Tibial nerve (tissue), 4 donors: ENCODE data around the gene SIX6.

Experiments used
- CTCF ChIP-seq, 5 experiments: fragments of 200-600 bp in 3 of 5; fragments of 450-650 bp in 2 of 5; sonication (generic) in 3 of 5; IDR thresholded peaks; one replicate each; pipeline ENCODE4 v1.5.1; 2016 to 2019; ENCODE audit warnings: antibody characterized with exemption in 5 of 5, mild to moderate bottlenecking in 3 of 5, moderate library complexity in 2 of 5
- EP300 ChIP-seq, 2 donors: sonication (generic); formaldehyde crosslinking; IDR thresholded peaks; one replicate each; pipeline ENCODE4 v1.6.1; 2017; ENCODE audit warnings: antibody characterized with exemption in 2 of 2, mild to moderate bottlenecking in 1 of 2
- POLR2A ChIP-seq, 2 donors: fragments of 450-650 bp; IDR thresholded peaks; one replicate each; pipeline ENCODE4 v1.6.1; 2017; ENCODE audit warnings: antibody characterized with exemption in 2 of 2, mild to moderate bottlenecking in 2 of 2, moderate library complexity in 2 of 2

DNA sequence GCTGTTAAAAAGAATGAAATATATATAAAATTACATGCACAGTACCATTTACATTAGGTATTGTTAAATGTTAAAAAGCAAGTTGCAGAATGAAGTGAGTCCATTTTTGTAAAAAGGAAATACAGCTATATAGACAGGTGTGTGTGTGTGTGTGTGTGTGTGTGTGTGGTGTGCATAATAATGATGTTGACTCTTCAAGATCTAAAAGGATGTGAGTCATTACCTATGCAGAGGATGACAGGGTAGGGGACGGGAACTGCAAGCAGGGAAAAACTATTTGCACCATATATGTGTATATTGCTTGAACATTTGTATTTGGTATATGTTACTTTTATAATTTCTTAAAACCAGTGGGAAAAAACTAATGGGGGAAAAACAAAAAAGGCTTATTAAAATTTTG, 26.2 kb upstream of the SIX6 start:
- TF ChIP-seq CTCF (IDR thresholded peaks at IDR 0.05) (no peak), EP300 (IDR thresholded peaks at IDR 0.05) (no peak), POLR2A (IDR thresholded peaks at IDR 0.05) (no peak)
